Measurements from ENCODE around the gene NOC3L.
"Not testable (repeated sequence)": the region's sequence is repeated elsewhere in the genome, so short reads cannot be mapped to it uniquely, and the experiment has no call there.

NOC3L gene

DNA sequence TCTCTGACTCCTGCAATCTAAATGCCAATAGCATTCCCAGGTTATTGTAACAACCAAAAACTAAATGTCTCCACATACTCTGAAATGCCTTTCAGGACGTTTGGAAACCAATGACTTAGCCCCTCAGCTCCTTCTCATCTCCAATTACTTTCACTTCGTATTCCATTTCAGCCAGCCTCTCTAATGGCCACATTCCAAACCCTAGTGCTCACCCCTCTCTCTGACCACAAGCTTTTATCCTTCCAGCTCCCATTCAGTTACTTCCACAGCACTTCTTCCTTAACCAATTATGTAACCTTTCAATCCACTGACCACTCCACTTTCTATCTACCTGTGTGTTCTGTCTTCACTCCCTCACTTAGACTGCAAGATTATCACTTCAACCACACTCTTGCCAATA is 4.3 kb downstream of the NOC3L start:
- no peak for DNase-seq

DNA sequence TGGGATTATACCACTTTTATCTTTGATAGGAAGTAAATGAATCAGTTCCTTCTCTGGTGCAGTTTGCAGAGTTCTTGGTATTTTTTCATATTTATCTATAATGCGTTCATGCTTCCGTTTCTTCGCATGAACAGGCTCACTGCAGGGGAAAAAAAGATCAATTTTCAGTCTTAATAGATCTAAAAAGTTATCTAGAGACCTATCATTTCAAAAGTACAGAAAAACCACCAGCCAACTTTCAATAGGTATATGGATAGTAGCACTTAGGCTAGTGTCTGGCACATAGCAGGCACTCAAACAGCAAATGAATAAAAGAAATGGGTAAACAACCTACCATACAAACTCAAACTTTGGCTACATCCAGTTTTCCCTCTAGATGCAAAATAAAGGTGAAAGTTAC is 5.5 kb downstream of the NOC3L start:
- DNase-seq, result no peak

DNA sequence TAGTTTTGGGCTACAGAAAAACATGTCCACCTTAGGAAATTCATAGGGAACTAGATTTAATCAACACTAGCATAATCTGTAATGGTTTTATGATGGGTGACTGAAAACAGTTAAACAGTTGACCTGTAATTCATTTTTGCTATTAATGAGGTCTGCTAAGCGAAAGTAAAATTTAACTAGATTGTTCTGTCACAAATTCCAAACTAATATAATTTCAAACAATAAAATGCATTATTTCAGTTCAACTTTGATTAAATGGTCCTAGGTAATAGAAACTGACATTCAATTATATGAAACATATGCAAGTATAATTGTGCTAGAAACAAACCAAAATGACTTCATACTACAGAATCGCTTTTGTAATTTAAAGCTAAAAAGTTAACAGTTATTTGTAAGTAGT is 6.9 kb downstream of the NOC3L start:
- DNase-seq, result no peak

DNA sequence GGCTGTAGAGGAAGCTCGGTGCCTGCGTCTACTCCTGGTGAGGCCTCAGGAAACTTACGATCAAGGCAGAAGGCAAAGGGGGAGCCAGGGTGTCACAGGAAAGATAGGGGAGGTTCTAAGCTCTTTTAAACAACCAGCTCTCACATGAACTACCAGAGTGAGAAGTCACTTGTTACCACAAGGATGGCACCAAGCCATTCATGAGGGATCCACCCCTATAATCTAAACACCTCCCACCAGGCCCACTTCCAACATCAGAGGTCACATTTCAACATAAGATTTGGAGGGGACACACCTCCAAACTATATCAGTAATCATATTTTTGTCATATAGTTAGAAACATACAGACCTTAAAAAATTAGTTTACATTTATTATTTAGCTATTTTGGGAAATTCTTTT is 9.4 kb downstream of the NOC3L start:
- no peak for DNase-seq

DNA sequence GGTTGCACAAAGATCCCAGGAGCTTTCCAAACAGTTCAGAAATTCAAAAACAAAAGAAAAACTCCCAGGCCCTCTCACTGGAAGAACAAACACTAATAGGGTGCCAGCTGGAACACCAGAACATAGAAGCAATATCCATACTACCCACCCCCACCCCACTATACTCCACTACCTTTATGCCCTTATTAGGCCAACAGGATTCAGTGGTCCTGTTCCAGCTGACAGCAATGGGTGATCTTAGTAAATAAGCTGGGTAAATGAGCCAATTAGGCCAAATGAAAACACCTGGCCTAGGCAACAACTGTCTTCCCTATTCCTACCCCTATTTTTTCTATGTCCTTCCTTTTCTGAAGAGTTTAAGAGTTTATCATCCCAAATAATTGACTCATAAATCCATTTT is 11.7 kb downstream of the NOC3L start:
- DNase-seq, result no peak

DNA sequence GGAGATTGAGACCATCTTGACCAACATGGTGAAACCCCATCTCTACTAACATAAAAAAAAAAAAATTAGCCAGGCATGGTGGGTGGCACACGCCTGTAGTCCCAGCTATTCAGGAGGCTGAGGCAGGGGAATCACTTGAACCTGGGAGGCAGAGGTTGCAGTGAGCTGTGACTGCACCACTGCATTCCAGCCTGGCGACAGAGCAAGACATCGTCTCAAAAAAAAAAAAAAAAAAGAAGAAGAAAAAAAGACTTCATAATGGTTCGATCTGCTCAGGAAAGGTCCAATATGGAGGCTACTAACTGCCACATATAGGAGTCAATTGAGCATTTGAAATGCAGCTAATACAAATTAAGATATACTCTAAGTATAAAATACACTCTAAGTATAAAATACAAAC is 12.2 kb downstream of the NOC3L start:
- DNase-seq, result not testable (repeated sequence)

DNA sequence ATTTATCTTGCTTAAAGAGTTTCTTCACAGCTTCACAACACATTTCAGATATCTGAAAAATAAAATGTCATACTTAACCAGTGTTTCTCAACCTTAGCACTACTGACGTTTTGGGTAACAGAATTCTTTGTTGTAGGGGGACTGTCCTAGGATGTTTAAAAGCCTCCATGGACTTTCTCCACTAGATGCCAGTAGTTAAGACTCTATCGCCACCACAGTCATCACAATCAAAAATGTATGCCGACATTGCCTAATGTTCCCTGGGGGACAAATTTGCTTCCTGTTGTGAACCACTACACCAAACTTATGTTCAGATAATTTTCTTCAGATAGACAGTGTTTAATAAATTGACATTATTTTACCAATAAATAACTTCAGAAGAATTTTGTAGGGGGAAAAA is 13.4 kb downstream of the NOC3L start:
- DNase-seq, result no peak

DNA sequence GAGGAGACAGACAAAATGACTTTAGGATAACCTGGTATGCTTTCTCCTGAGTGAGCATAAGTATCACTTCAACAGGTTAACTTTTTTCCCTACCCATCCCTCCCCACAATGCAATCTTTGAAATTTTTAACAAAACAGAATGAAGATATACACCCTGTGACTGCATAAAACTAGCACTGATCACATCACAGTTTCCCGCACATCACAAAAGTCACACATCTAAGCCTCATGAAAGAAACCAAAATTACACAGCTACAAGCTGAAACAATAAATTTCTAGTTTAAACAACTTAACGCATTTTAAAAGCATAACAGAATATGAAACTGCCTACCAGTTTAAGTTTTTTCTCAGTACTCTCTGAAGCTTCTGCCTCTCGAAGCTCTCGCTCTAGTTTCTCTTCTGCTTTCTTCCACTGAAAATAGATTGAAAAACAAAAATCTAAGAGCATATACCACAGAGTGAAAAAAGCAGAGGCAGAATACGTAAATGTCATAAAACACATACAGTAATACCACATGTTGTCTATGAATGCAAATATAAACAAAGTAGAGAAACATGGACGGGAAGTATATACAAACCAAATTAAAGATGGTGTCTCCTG is 18.1 kb downstream of the NOC3L start:
- DNase-seq, result no peak

DNA sequence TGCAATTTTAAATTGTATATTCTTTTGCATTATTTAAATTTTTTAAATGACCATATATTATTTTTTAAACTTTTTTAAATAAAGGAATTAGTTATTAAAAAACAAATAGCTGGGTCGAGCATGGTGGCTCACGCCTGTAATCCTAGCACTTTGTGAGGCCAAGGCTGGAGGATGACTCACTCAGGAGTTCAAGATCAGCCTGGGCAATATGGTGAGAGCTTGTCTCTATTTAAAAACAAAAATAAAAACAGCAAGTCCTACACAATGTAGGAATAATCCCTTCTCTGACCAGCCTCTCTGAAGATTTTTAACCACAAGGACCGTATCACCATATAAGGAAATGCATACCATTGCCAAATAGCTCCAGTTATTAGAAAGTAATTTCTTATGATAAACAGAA is 19.6 kb downstream of the NOC3L start:
- no peak for DNase-seq

DNA sequence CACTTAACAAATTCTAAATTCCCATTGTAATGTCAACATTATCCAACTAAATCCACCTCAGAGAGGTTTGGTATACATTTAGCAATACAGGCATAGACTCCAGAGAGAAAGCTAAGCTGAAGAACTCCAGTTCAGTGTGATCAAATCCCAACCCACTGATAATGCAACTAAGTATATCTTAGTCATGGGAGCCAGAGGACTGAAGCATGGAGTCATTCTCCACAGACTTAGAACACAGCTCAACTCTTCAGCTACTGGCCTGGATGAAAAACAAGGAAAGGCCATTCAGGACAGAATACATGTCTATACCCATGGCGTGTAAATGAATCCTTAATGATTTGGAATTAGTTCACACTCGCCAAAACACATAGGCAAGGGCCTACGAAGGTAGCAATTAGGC is 27.9 kb downstream of the NOC3L start:
- no peak for DNase-seq

DNA sequence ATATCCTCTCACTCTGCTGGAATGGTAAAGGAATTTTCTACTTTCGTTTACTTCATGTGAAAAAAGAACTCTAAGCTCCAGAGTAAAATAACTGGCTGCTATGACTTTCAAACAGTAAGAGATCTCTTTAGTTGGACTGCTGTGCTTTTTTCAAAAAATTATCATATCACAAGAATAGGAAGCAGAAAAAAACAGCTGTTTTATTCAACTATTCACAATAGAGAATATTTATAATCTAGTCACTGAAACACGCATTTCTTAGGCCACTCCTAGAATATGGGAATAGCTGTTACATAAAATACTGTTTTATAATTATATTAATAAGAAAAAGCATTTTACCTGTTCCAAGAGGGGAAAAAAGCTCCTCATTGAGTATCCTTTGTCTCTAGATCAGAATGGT is 29.7 kb downstream of the NOC3L start:
- no peak for DNase-seq

DNA sequence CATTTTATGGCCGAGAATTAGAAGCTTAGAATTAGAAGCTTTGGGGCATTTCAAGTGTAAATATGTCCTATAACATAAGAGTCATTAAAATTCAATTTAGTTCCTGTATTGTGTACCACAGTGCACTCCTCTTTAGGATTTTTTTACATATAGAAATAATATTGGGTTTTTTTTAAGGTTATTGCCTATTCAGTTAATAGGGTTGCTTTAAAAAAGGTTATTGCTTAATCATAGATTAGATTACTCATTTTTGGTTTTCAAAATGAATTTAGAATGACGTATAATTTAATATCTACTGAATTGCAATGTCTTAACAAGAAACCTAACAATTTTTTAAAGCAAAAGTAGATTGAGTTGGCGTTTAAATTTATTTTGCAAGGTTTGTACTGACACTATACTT is 34.1 kb downstream of the NOC3L start:
- no peak for DNase-seq

DNA sequence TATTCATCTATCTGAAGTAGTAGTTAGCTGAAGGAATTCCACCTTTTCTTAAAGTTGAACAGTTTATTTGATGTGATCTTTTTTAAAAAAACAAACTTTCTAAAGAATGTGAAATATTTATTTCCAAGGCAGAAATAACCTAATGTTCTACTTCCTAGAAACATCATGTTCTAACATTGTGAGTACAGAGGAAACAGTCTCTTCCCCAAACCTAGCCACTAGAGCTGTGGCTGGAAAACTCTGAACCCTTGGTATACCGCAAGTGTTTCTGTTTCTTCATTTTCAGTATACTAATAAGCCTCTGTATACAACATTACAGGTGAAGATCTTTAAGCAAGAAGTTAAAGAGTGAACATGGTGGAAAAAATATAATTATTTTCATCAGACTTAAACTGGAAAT is 35.1 kb downstream of the NOC3L start:
- no peak for DNase-seq

DNA sequence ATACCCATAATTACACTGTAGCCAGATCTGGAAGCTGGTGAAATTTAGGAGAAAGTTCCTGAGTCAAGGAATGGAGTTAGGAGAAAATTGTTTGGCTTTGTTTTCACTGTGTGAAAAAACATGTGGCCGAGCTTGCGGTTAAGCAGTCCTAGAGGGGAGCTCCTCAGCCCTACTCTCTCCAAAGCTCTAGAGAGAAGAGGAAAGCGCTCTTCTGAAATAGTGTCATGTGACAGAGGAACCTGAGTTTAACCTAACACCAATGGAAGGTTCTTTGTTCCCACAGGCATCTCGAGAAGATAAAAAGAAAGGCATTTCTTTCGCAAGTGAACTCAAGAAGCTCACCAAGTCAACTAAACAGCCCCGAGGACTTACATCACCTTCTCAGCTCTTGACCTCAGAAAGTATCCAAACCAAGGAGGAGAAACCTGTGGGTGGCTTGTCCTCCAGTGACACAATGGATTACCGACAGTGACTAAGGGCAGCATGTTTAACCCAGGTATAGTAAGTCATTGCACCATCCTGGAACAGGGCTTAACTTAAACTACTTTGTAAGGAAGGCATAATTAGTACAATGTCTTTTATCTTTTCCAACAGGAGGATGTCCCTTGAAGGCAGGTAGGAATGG is 38.0 kb downstream of the NOC3L start:
- DNase-seq, result no peak

DNA sequence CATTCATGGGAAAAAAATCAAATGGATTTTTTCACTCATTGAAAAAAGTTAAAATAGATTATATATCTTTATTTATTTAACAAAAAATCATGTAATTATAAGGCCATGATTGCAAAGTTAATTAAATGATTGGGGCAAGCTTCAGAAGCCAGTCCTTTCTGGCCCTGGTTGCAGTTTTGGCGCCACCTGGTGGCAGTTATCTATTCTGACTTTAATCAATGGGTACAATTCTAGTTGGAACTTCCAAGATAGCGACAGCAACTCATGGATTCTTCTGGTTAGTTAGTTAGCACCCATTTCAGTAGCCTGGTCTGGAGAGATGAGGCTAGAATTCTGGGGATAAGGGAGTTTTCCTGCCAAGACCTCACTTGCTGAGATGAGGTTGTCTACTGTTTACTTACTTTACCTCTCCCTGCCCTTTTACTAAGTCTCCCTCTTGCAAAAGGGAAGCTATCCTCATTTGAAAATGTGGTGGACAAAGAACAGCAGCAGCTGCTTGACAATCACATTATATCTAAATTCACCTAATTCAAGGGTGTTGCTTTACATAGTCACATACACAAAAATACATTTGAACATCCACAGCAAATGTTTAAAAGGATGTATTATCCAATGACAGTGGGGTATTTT is 42.3 kb downstream of the NOC3L start:
- peak; percentile 40 for DNase-seq

DNA sequence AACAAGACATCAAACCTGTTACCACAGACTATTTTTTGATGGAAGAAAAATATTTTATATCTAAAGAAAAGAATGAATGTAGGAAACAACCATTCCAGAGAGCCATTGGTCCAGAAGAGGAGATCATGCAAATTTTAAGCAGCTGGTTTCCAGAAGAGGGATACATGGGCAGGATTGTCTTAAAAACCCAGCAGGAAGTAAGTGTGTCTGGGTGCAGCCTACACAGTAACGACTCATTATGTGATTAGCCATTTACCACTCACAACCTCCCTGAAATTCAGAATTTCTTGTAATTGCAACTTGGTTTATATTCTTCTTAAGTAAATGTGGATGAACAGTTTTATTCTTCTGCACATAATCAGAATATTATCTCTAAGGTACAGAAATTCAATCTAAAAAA is 46.2 kb downstream of the NOC3L start:
- DNase-seq, result no peak

DNA sequence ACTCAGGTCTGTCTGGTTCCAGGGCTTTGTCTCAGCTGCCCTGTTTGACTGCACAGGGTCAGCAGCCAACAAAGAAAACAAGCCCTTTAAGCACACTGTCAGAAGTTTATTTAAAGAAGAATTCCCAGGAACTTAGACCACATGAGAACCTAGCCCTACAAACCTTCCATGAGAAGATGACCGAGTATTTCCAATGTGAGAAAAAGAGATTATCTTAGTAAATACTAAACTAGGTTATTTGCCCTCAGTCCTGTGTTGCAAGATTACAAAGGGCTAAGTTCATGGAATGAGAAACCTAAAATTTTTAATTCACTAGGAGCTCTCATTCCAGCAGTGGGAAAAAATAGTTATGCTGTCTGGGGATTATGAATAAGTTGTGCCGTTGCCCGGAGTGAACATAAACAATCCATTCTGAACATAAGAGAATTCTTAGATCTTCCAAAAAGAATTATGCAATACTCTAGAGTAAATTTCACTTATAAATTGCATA is 46.7 kb downstream of the NOC3L start:
- DNase-seq, result no peak

DNA sequence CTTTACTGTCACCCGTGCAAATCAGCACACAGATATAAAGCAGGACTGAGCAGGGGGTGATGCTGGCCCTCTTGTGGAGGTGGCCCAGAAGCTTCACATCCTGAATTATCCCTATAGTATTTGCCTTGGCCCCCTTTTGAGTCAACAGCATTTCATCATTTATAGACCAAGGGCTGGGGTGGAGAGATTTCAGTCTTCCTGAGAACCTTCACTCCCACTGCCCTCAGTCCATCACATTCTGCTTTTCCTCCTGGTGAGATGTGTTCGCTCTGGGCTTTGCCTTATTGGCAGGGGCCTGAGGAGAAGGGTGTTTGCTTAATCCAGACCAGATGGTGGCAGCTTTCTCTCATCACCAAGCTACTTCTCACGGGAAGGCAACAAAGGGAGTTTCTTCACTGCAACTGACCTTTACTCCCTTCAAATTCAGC is 47.7 kb downstream of the NOC3L start:
- no peak for DNase-seq

DNA sequence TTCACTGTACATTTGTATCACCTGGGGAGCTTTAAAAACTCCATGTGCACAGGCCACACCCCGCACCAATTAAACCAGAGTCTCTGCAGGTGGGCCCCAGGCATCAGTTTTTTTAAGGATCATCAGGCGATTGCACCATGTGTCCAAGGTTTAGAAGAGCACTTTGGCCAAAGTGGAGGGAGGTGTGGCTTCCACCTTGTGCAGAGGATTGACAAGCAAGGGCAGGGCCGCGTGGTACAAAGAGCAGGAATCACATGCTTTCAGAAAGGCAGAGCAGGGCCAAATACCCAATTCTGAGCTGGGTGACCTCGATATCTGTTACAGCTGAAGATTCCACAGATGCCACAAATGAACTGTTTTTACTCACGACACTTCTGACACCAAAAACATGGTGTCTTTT is 52.4 kb downstream of the NOC3L start:
- DNase-seq, result no peak

DNA sequence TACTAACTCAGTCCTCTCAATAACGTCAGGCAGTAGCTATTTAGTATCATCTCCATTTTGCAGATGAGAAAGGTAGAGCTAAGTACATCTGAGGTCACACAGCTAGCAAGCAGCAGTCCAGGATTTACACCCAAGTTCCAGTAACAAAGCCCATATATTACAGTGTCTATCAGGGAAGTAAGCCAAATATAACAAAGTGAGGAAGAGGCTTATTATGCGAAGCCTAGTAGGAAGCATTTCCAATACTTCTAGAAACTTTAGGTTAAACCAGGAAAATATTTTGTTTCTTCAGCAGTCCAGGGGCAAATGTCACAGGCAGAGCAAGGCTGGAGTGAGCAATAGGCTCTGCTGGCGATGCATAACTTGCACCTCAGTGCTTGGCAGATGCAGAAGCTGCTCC is 53.9 kb downstream of the NOC3L start:
- DNase-seq, result no peak

DNA sequence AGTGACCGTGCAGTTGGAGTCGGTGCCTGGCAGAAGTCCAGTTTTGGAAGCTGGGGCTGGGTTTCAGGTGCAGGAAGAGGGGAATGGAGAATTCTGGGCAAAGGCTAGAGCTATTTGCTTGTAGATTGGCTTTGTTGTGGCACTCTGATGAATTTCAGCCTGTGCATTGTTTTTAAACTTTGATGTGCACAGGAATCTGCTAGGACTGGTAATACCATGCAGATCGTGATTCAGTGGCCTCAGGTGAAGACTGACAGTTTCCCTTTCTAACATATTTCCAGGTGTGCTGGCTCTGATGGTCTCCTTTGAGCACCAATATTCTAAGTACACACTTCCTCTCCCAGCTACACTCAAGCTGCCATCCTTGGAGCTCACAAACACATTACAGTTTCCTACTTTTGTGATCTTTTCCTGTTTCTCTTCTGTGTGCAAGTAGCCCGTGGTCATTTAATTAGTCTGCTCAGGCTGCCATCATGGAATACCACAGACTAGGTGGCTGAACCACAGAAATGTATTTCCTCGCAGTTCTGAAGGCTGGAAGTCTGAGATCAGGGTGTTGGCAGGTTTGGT is 55.6 kb downstream of the NOC3L start:
- DNase-seq, result no peak

DNA sequence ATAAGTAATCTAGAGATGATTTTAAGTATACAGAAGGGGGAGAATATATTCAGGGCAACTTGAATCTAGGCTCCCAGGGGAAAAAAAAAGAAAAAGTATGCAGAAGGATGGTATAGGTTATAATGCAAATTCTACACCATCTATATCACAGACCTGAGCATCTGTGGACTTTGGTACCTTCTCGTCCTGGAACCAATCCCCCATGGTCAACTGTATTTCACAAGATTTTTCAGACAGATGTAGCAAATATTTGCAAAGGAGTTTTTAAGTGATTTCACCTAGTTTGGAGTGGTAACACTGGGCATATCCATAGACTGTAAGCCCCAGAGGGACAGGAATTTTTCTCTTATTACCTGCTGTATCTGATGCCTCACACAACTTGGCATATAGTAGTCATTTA is 58.8 kb downstream of the NOC3L start:
- DNase-seq, result no peak

DNA sequence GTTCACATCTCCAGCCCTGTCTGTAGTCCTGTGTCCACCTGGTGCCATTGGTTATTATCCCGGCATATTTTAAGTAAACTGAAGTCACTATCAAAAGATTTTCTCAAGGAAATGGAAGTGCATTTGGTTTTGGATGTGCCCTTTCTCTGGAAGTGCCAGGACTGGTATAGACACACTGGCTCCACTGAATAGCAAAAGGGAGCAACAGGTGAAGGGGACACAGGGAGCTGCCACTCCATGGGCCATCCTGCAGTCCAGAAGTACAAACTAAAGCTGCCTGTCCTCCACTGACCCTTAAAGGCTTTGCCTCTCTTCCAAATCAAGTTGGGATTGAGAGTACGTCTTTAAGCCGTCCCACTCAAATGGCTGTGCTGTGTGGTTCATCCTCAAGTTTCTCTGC is 62.7 kb downstream of the NOC3L start:
- no peak for DNase-seq

DNA sequence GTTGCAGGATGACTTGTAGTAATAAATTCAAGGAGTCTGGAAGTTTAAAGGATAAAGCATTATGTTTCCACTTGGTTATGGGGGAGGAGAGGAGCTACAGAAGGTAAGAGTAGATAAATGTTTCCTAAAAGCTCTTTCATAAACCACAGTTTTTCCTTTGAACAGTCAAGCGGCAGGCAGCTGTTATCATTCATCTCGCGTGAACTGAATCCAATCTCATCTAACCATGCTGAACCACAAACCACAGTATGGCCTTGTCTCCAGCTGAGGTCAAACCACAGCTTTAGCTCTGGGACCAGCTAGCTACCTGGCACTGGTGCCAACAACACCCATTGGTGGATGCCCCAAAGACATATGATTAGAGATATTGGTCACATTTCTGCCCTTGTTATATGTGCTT is 63.3 kb downstream of the NOC3L start:
- DNase-seq, result no peak
